Glutamatergic neuron (in vitro differentiated cells): ENCODE measurements around the gene SSBP3. TPM values are rescaled to one million over a fixed set of nuclear protein-coding genes. Genes with fewer than 3 reads are reported as not detected.
A peak's percentile ranks its signal among the peaks of the same experiment; 100 is the strongest.
"Not testable (repeated sequence)": the region's sequence is repeated elsewhere in the genome, so short reads cannot be mapped to it uniquely, and the experiment has no call there.

ENCODE experiments used
- DNase-seq: peaks from one replicate; pipeline ENCODE4 v3.0.0; 2022
- H3K27ac Mint-ChIP-seq: one replicate; pipeline ENCODE4 v1.8.0; 2020; ENCODE audit warnings: mild to moderate bottlenecking, mixed read lengths, inconsistent platforms; ENCODE audit not compliant: unreplicated experiment
- H3K27me3 Mint-ChIP-seq: one replicate; pipeline ENCODE4 v1.8.0; 2020; ENCODE audit warnings: mild to moderate bottlenecking, moderate library complexity, mixed read lengths, inconsistent platforms; ENCODE audit not compliant: unreplicated experiment
- H3K36me3 Mint-ChIP-seq: one replicate; pipeline ENCODE4 v1.8.0; 2020; ENCODE audit warnings: mild to moderate bottlenecking, mixed read lengths, inconsistent platforms; ENCODE audit not compliant: unreplicated experiment
- H3K4me1 Mint-ChIP-seq: one replicate; pipeline ENCODE4 v1.8.0; 2020; ENCODE audit warnings: mild to moderate bottlenecking, low read depth, mixed read lengths, inconsistent platforms; ENCODE audit not compliant: unreplicated experiment
- H3K4me3 Mint-ChIP-seq: one replicate; pipeline ENCODE4 v1.8.0; 2020; ENCODE audit warnings: mild to moderate bottlenecking, mixed read lengths, inconsistent platforms; ENCODE audit not compliant: unreplicated experiment
- H3K9me3 Mint-ChIP-seq: one replicate; pipeline ENCODE4 v1.8.0; 2020; ENCODE audit warnings: mild to moderate bottlenecking, moderate library complexity, mixed read lengths, inconsistent platforms; ENCODE audit not compliant: unreplicated experiment
- CTCF ChIP-seq: fragments of 200-600 bp; sonication (generic); IDR thresholded peaks from one replicate; pipeline ENCODE4 v1.5.0; 2021; ENCODE audit not compliant: partially characterized antibody, unreplicated experiment
- total RNA-seq: library from RNA; stranded (reverse); fragmentation: NEBNext Ultra II Directional; extraction: Animal tissue kit (Norgen Biotek cat#: 25700); gene quantifications from one replicate; pipeline ENCODE4 v1.2.1, GENCODE V29; 2021; ENCODE audit not compliant: unreplicated experiment

Gene SSBP3
- total RNA-seq, 1 donor from 2014 or later = 608 TPM

GRCh38 chr1:54239035-54239383 lies 167.2 kb downstream of the SSBP3 start:
- Mint-ChIP-seq H3K27me3 (peaks cover 44% of the 10 kb centered on the region), H3K4me1 (peaks cover 27% of the 10 kb centered on the region), H3K27ac (peak overlapping the region; percentile 86), H3K4me3 (peak overlapping the region; percentile 28), H3K9me3 (peaks cover 46% of the 10 kb centered on the region), H3K36me3 (peaks cover 15% of the 10 kb centered on the region)
- TF ChIP-seq CTCF = no peak
- no peak for DNase-seq

GRCh38 chr1:54238353-54239034 lies 167.7 kb downstream of the SSBP3 start:
- TF ChIP-seq CTCF = no peak
- peaks cover 15% of the 10 kb centered on the region for H3K36me3 Mint-ChIP-seq
- H3K4me1 Mint-ChIP-seq = peaks cover 27% of the 10 kb centered on the region
- H3K27ac Mint-ChIP-seq = peak overlapping the region; percentile 22
- no peak for DNase-seq
- peak overlapping the region; percentile 28 for H3K4me3 Mint-ChIP-seq
- H3K27me3 Mint-ChIP-seq = peaks cover 39% of the 10 kb centered on the region
- H3K9me3 Mint-ChIP-seq = peaks cover 41% of the 10 kb centered on the region

GRCh38 chr1:54237586-54237985 lies 168.6 kb downstream of the SSBP3 start:
- Mint-ChIP-seq H3K27ac (peak overlapping the region; percentile 56), H3K4me3 (no peak overlapping the region), H3K4me1 (peaks cover 25% of the 10 kb centered on the region), H3K9me3 (peaks cover 34% of the 10 kb centered on the region), H3K36me3 (peaks cover 10% of the 10 kb centered on the region), H3K27me3 (peaks cover 32% of the 10 kb centered on the region)
- TF ChIP-seq CTCF = no peak
- DNase-seq = no peak

- Mint-ChIP-seq H3K27me3 (peaks cover 25% of the 10 kb centered on the region), H3K36me3 (peaks cover 15% of the 10 kb centered on the region), H3K4me3 (no peak overlapping the region), H3K27ac (peak overlapping the region; percentile 91), H3K4me1 (peaks cover 16% of the 10 kb centered on the region), H3K9me3 (peaks cover 33% of the 10 kb centered on the region)
- no peak for TF ChIP-seq CTCF
- no peak for DNase-seq
Observed at GRCh38 chr1:54234284-54234683, 171.9 kb downstream of the SSBP3 start.

GRCh38 chr1:54233196-54233595 lies 173.0 kb downstream of the SSBP3 start:
- peaks cover 17% of the 10 kb centered on the region for H3K4me1 Mint-ChIP-seq
- not testable (repeated sequence) for H3K27ac Mint-ChIP-seq, H3K4me3 Mint-ChIP-seq, DNase-seq
- H3K27me3 Mint-ChIP-seq = peaks cover 23% of the 10 kb centered on the region
- peaks cover 15% of the 10 kb centered on the region for H3K36me3 Mint-ChIP-seq
- H3K9me3 Mint-ChIP-seq = peaks cover 36% of the 10 kb centered on the region
